ENCODE measurements around the gene NSMCE4A.
"Not testable (repeated sequence)": the region's sequence is repeated elsewhere in the genome, so short reads cannot be mapped to it uniquely, and the experiment has no call there.

Gene NSMCE4A

GRCh38 chr10:121975295-121976086 is 474 bp upstream of the NSMCE4A start:
- DNase-seq = no peak
- H3K27ac Mint-ChIP-seq = peak overlapping the region; percentile 67
- no peak for ATAC-seq (replicated peaks)
- H3K27me3 Mint-ChIP-seq = no peaks in the 10 kb centered on the region
- H3K36me3 Mint-ChIP-seq = peaks cover 12 to 24% of the 10 kb centered on the region in 2 donors
- H3K9me3 Mint-ChIP-seq = peaks cover 0 to 2% of the 10 kb centered on the region in 2 donors
- H3K4me3 Mint-ChIP-seq = peak overlapping the region; percentile 77 to 83
- peaks cover 14 to 36% of the 10 kb centered on the region in 2 donors for H3K4me1 Mint-ChIP-seq

- peak overlapping the region; percentile 83 to 87 for H3K4me3 Mint-ChIP-seq
- H3K27me3 Mint-ChIP-seq = no peaks in the 10 kb centered on the region
- peaks cover 12 to 24% of the 10 kb centered on the region in 2 donors for H3K36me3 Mint-ChIP-seq
- H3K27ac Mint-ChIP-seq = peak overlapping the region; percentile 62
- H3K9me3 Mint-ChIP-seq = peaks cover 0 to 2% of the 10 kb centered on the region in 2 donors
- H3K4me1 Mint-ChIP-seq = peaks cover 14 to 36% of the 10 kb centered on the region in 2 donors
- DNase-seq (no peak), ATAC-seq (replicated peaks) (peak; percentile 40 to 48)
Measured at GRCh38 chr10:121974019-121974534, 940 bp downstream of the NSMCE4A start.

GRCh38 chr10:121969086-121969485 is 5.9 kb downstream of the NSMCE4A start:
- not testable (repeated sequence) for ATAC-seq (replicated peaks); H3K9me3 Mint-ChIP-seq; H3K27me3 Mint-ChIP-seq; H3K4me3 Mint-ChIP-seq; H3K27ac Mint-ChIP-seq; DNase-seq
- Mint-ChIP-seq H3K4me1 (peaks cover 12 to 28% of the 10 kb centered on the region in 2 donors), H3K36me3 (peaks cover 18 to 38% of the 10 kb centered on the region in 2 donors)

GRCh38 chr10:121965996-121966395 is 9.0 kb downstream of the NSMCE4A start:
- Mint-ChIP-seq H3K4me3 (no peak overlapping the region), H3K27ac (no peak overlapping the region), H3K9me3 (no peaks in the 10 kb centered on the region), H3K27me3 (no peaks in the 10 kb centered on the region), H3K4me1 (peaks cover 0 to under 1% of the 10 kb centered on the region in 2 donors), H3K36me3 (peaks cover 17 to 31% of the 10 kb centered on the region in 2 donors)
- ATAC-seq (replicated peaks) (no peak), DNase-seq (no peak)

- Mint-ChIP-seq H3K4me1 (peaks cover 0 to under 1% of the 10 kb centered on the region in 2 donors), H3K4me3 (no peak overlapping the region), H3K9me3 (no peaks in the 10 kb centered on the region), H3K27ac (no peak overlapping the region), H3K36me3 (peaks cover 27 to 45% of the 10 kb centered on the region in 2 donors), H3K27me3 (no peaks in the 10 kb centered on the region)
- DNase-seq (no peak), ATAC-seq (replicated peaks) (no peak)
Measured at GRCh38 chr10:121961456-121961855, 13.6 kb downstream of the NSMCE4A start.

- Mint-ChIP-seq H3K9me3 (no peaks in the 10 kb centered on the region), H3K4me3 (no peak overlapping the region), H3K36me3 (peaks cover 31 to 49% of the 10 kb centered on the region in 2 donors), H3K27ac (no peak overlapping the region), H3K27me3 (no peaks in the 10 kb centered on the region), H3K4me1 (peaks cover 0 to 4% of the 10 kb centered on the region in 2 donors)
- ATAC-seq (replicated peaks) = no peak
- no peak for DNase-seq
Measured at GRCh38 chr10:121959671-121960070, 15.3 kb downstream of the NSMCE4A start.

GRCh38 chr10:121956111-121957061 is 18.6 kb downstream of the NSMCE4A start:
- H3K4me1 Mint-ChIP-seq = peaks cover 0 to 4% of the 10 kb centered on the region in 2 donors
- H3K36me3 Mint-ChIP-seq = peaks cover 30 to 40% of the 10 kb centered on the region in 2 donors
- no peaks in the 10 kb centered on the region for H3K27me3 Mint-ChIP-seq
- no peaks in the 10 kb centered on the region for H3K9me3 Mint-ChIP-seq
- ATAC-seq (replicated peaks) = no peak
- no peak overlapping the region for H3K27ac Mint-ChIP-seq
- no peak overlapping the region for H3K4me3 Mint-ChIP-seq
- no peak for DNase-seq

- ATAC-seq (replicated peaks) = no peak
- Mint-ChIP-seq H3K4me1 (peaks cover 0 to 4% of the 10 kb centered on the region in 2 donors), H3K36me3 (peaks cover 33 to 41% of the 10 kb centered on the region in 2 donors), H3K27me3 (no peaks in the 10 kb centered on the region), H3K4me3 (no peak overlapping the region), H3K9me3 (no peaks in the 10 kb centered on the region), H3K27ac (peak overlapping the region; percentile 15)
- DNase-seq = no peak
Measured at GRCh38 chr10:121952226-121952625, 22.8 kb downstream of the NSMCE4A start.

- ATAC-seq (replicated peaks) (no peak), DNase-seq (no peak)
- Mint-ChIP-seq H3K9me3 (no peaks in the 10 kb centered on the region), H3K27me3 (no peaks in the 10 kb centered on the region), H3K27ac (no peak overlapping the region), H3K4me1 (no peaks in the 10 kb centered on the region), H3K36me3 (peaks cover 21% of the 10 kb centered on the region in 2 donors), H3K4me3 (no peak overlapping the region)
Measured at GRCh38 chr10:121949451-121949850, 25.6 kb downstream of the NSMCE4A start.

GRCh38 chr10:121949049-121949448 is 26.0 kb downstream of the NSMCE4A start:
- DNase-seq (no peak), ATAC-seq (replicated peaks) (no peak)
- H3K4me3 Mint-ChIP-seq = no peak overlapping the region
- no peak overlapping the region for H3K27ac Mint-ChIP-seq
- H3K4me1 Mint-ChIP-seq = no peaks in the 10 kb centered on the region
- no peaks in the 10 kb centered on the region for H3K27me3 Mint-ChIP-seq
- H3K9me3 Mint-ChIP-seq = no peaks in the 10 kb centered on the region
- peaks cover 21% of the 10 kb centered on the region in 2 donors for H3K36me3 Mint-ChIP-seq

GRCh38 chr10:121947343-121948330 is 27.4 kb downstream of the NSMCE4A start:
- H3K27me3 Mint-ChIP-seq = no peaks in the 10 kb centered on the region
- H3K27ac Mint-ChIP-seq = no peak overlapping the region
- no peak for DNase-seq
- peaks cover 13 to 14% of the 10 kb centered on the region in 2 donors for H3K36me3 Mint-ChIP-seq
- H3K4me3 Mint-ChIP-seq = no peak overlapping the region
- H3K4me1 Mint-ChIP-seq = no peaks in the 10 kb centered on the region
- ATAC-seq (replicated peaks) = no peak
- H3K9me3 Mint-ChIP-seq = no peaks in the 10 kb centered on the region

GRCh38 chr10:121942749-121943416 is 32.1 kb downstream of the NSMCE4A start:
- Mint-ChIP-seq H3K4me3 (no peak overlapping the region), H3K27ac (no peak overlapping the region), H3K4me1 (no peaks in the 10 kb centered on the region), H3K9me3 (no peaks in the 10 kb centered on the region), H3K36me3 (no peaks in the 10 kb centered on the region), H3K27me3 (no peaks in the 10 kb centered on the region)
- ATAC-seq (replicated peaks) (no peak), DNase-seq (no peak)

- Mint-ChIP-seq H3K36me3 (no peaks in the 10 kb centered on the region), H3K4me3 (no peak overlapping the region), H3K27ac (no peak overlapping the region), H3K27me3 (no peaks in the 10 kb centered on the region), H3K9me3 (no peaks in the 10 kb centered on the region), H3K4me1 (no peaks in the 10 kb centered on the region)
- ATAC-seq (replicated peaks) (no peak), DNase-seq (no peak)
Measured at GRCh38 chr10:121941532-121941931, 33.5 kb downstream of the NSMCE4A start.
